Kidney (tissue), 14 donors: ENCODE results near the gene EHBP1. TPM values are rescaled to one million over a fixed set of nuclear protein-coding genes. Genes with fewer than 3 reads are reported as not detected.

Experiments
- DNase-seq, 5 donors: peaks; one replicate each; pipeline ENCODE4 v3.0.0-alpha.2; 2013 to 2020
- FAIRE-seq: peaks from 2 replicates; lab custom pipeline; 2012; peaks lifted over from hg19 to GRCh38; lab: Jason Lieb, UNC
- H3K27ac ChIP-seq, 2 donors: one replicate each; pipeline ENCODE4 v1.7.0; 2013; ENCODE audit warnings: low read depth in 2 of 2, low read length in 2 of 2, inconsistent platforms in 1 of 2
- H3K27me3 ChIP-seq: one replicate; pipeline ENCODE4 v1.7.1; 2013; ENCODE audit warnings: low read length, inconsistent platforms; ENCODE audit not compliant: control insufficient read depth, insufficient read depth
- H3K36me3 ChIP-seq, 3 donors: one replicate each; pipeline versions ENCODE4 v1.7.0 to v1.7.1; 2013; ENCODE audit warnings: low read length in 3 of 3, control low read depth in 1 of 3, inconsistent platforms in 1 of 3; ENCODE audit not compliant: insufficient read depth in 3 of 3, control insufficient read depth in 2 of 3
- H3K4me1 ChIP-seq, 3 donors: one replicate each; pipeline versions ENCODE4 v1.7.0 to v1.7.1; 2013; ENCODE audit warnings: low read length in 3 of 3, inconsistent platforms in 1 of 3, low read depth in 1 of 3; ENCODE audit not compliant: control insufficient read depth in 2 of 3, insufficient read depth in 2 of 3
- H3K4me3 ChIP-seq, 3 donors: one replicate each; pipeline versions ENCODE4 v1.7.0 to v1.8.1; 2013; ENCODE audit warnings: low read length in 3 of 3, control low read depth in 1 of 3, inconsistent platforms in 1 of 3
- H3K9ac ChIP-seq, 3 donors: one replicate each; pipeline versions ENCODE4 v1.7.0 to v1.7.1; 2013; ENCODE audit warnings: low read length in 3 of 3, control low read depth in 1 of 3, inconsistent platforms in 1 of 3
- H3K9me3 ChIP-seq, 3 donors: one replicate each; pipeline versions ENCODE4 v1.7.0 to v1.7.1; 2013; ENCODE audit warnings: low read length in 3 of 3, control low read depth in 1 of 3, inconsistent platforms in 1 of 3; ENCODE audit not compliant: control insufficient read depth in 2 of 3, insufficient read depth in 1 of 3
- intact Hi-C: fragments of 100-400 bp; cut with DNase I; formaldehyde crosslinking; loops from one replicate; pipeline ENCODE4 v1.11.1; 2022
- polyA plus RNA-seq: library from polyadenylated mRNA; stranded (reverse); fragments of 350-450 nt; fragmentation: Illumina TruSeq; extraction: RNeasy Lipid Tissue Mini Kit (QIAGEN cat#74804); gene quantifications from one replicate; pipeline ENCODE4 v1.2.3, GENCODE V29; 2014; ENCODE audit warnings: low read depth, low replicate concordance; ENCODE audit not compliant: insufficient read depth
- total RNA-seq: library from RNA; stranded (reverse); fragmentation: NEBNext Ultra II Directional; extraction: Animal tissue kit (Norgen Biotek cat#: 25700); gene quantifications from one replicate; pipeline ENCODE4 v1.2.1, GENCODE V29; 2021
- TF ChIP-seq, protein P1 (sequence below): IDR thresholded peaks from 3 replicates; pipeline ENCODE4 v1.5.1; 2012; ENCODE audit warnings: mild to moderate bottlenecking, moderate library complexity, borderline replicate concordance; ENCODE audit not compliant: insufficient read depth; ENCODE audit errors: extremely low read depth
- donor health status: control.
- donor health status: control.
- donor health status: control.
- donor health status: control.
- donor health status: control.
- donor health status: DM: yes; HTN: yes; CAD: no.
- donor health status: Normal renal cell carcinoma (clear cell type).

The EHBP1 gene
- total and polyA plus RNA-seq, 2 donors from 2014 or later: 12.5 to 42.7 TPM

GRCh38 chr2:62757029-62757428 lies 51.5 kb downstream of the EHBP1 start:
- FAIRE-seq (no peak), DNase-seq (no peak)
- H3K27ac ChIP-seq: no peak overlapping the region
- no peaks in the 10 kb centered on the region for H3K27me3 ChIP-seq
- no peak overlapping the region for H3K9ac ChIP-seq
- TF ChIP-seq, protein P1, sequence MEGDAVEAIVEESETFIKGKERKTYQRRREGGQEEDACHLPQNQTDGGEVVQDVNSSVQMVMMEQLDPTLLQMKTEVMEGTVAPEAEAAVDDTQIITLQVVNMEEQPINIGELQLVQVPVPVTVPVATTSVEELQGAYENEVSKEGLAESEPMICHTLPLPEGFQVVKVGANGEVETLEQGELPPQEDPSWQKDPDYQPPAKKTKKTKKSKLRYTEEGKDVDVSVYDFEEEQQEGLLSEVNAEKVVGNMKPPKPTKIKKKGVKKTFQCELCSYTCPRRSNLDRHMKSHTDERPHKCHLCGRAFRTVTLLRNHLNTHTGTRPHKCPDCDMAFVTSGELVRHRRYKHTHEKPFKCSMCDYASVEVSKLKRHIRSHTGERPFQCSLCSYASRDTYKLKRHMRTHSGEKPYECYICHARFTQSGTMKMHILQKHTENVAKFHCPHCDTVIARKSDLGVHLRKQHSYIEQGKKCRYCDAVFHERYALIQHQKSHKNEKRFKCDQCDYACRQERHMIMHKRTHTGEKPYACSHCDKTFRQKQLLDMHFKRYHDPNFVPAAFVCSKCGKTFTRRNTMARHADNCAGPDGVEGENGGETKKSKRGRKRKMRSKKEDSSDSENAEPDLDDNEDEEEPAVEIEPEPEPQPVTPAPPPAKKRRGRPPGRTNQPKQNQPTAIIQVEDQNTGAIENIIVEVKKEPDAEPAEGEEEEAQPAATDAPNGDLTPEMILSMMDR: no peak
- H3K4me1 ChIP-seq: peaks cover 0 to 6% (median 2%) of the 10 kb centered on the region in 3 donors
- intact Hi-C loops: no loop called here
- H3K4me3 ChIP-seq: no peak overlapping the region
- no peaks in the 10 kb centered on the region for H3K36me3 ChIP-seq
- no peaks in the 10 kb centered on the region for H3K9me3 ChIP-seq

GRCh38 chr2:62760026-62760425 lies 54.5 kb downstream of the EHBP1 start:
- TF ChIP-seq, protein P1: no peak
- DNase-seq (no peak), FAIRE-seq (no peak)
- intact Hi-C loops: no loop called here
- no peaks in the 10 kb centered on the region for H3K36me3 ChIP-seq
- no peaks in the 10 kb centered on the region for H3K9me3 ChIP-seq
- H3K9ac ChIP-seq: no peak overlapping the region
- no peak overlapping the region for H3K4me3 ChIP-seq
- H3K4me1 ChIP-seq: peaks cover 0 to 6% (median 2%) of the 10 kb centered on the region in 3 donors
- no peaks in the 10 kb centered on the region for H3K27me3 ChIP-seq
- H3K27ac ChIP-seq: no peak overlapping the region

- Histone ChIP-seq H3K27ac (no peak overlapping the region), H3K27me3 (no peaks in the 10 kb centered on the region), H3K4me1 (peaks cover 0 to 6% (median 2%) of the 10 kb centered on the region in 3 donors), H3K9ac (no peak overlapping the region), H3K36me3 (no peaks in the 10 kb centered on the region), H3K9me3 (no peaks in the 10 kb centered on the region), H3K4me3 (no peak overlapping the region)
- intact Hi-C loops: no loop called here
- TF ChIP-seq, protein P1: no peak
- DNase-seq (no peak), FAIRE-seq (no peak)
Measured at GRCh38 chr2:62760555-62760954, 55.0 kb downstream of the EHBP1 start.
